Brain microvascular endothelial cell (primary cell): ENCODE results near the gene HOATZ.
A peak's percentile ranks its signal among the peaks of the same experiment; 100 is the strongest.

ENCODE experiments used
- DNase-seq: peaks from one replicate; pipeline ENCODE4 v3.0.0-alpha.2; 2020
- H3K27ac ChIP-seq: fragments of 250-450 bp; sonication (Bioruptor Pico); 2 replicates; pipeline ENCODE4 v1.5.1; 2020; ENCODE audit warnings: mild to moderate bottlenecking, moderate library complexity
- H3K27me3 ChIP-seq: fragments of 250-450 bp; sonication (Bioruptor Pico); replicated peaks from 2 replicates; pipeline ENCODE4 v1.5.1; 2020; ENCODE audit warnings: mild to moderate bottlenecking
- H3K36me3 ChIP-seq: fragments of 250-450 bp; sonication (Bioruptor Pico); replicated peaks from 2 replicates; pipeline ENCODE4 v1.5.1; 2020; ENCODE audit warnings: mild to moderate bottlenecking
- H3K4me3 ChIP-seq: 2 replicates; pipeline ENCODE4 v1.5.1; 2011; ENCODE audit warnings: low read depth, mild to moderate bottlenecking, control low read depth, low read length, moderate library complexity
- in situ Hi-C: cut with HindIII; loops from 2 replicates; pipeline ENCODE4 v1.10.0; 2017; ENCODE audit warnings: low sequenced_read_pairs, low pct_ligation_motif_present
- TF ChIP-seq, protein P1 (sequence below): IDR thresholded peaks from 2 replicates; pipeline ENCODE4 v1.5.1; 2011; ENCODE audit warnings: low read depth, mild to moderate bottlenecking, moderate library complexity, low read length, control low read depth, inconsistent platforms; ENCODE audit errors: missing control alignments

HOATZ gene

DNA sequence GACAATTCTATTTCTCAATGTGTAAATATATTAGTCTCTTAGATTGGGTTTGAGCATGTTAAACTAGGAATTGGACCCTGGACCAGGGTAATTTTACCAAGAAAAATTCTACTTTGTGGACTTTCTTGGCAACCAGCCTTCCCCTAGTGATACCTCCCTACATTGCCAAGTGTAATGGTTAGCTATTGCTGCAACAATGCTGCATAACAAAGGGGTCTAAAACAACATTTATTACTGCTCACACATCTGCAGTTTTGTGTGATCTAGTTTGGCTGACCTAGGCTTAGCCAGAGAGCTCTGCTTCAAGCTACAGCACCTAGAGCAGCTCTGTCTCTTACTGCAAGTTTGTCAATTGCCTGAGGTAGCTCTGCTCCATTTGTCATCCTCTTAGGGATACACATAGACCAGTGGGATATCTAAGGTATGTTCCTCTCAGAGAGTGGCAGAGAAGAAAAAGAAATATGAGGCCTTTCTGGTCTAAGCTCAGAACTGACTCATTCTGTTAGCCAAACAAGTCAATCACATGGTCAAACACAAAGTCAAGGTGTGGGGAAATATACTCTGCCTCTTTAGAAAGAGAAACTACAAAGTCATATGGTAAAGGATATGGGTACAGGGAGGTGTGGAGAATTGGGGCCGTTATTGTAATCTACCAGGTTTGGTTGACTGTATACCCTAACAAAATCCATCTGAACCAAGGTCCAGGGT is 24.0 kb downstream of the HOATZ start:
- no peak for DNase-seq
- TF ChIP-seq, protein P1, sequence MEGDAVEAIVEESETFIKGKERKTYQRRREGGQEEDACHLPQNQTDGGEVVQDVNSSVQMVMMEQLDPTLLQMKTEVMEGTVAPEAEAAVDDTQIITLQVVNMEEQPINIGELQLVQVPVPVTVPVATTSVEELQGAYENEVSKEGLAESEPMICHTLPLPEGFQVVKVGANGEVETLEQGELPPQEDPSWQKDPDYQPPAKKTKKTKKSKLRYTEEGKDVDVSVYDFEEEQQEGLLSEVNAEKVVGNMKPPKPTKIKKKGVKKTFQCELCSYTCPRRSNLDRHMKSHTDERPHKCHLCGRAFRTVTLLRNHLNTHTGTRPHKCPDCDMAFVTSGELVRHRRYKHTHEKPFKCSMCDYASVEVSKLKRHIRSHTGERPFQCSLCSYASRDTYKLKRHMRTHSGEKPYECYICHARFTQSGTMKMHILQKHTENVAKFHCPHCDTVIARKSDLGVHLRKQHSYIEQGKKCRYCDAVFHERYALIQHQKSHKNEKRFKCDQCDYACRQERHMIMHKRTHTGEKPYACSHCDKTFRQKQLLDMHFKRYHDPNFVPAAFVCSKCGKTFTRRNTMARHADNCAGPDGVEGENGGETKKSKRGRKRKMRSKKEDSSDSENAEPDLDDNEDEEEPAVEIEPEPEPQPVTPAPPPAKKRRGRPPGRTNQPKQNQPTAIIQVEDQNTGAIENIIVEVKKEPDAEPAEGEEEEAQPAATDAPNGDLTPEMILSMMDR = no peak
- H3K4me3 ChIP-seq = no peak overlapping the region
- no peak overlapping the region for H3K27ac ChIP-seq
- H3K27me3 ChIP-seq = no peaks in the 10 kb centered on the region
- H3K36me3 ChIP-seq = no peaks in the 10 kb centered on the region
- in situ Hi-C loops = no loop called here

DNA sequence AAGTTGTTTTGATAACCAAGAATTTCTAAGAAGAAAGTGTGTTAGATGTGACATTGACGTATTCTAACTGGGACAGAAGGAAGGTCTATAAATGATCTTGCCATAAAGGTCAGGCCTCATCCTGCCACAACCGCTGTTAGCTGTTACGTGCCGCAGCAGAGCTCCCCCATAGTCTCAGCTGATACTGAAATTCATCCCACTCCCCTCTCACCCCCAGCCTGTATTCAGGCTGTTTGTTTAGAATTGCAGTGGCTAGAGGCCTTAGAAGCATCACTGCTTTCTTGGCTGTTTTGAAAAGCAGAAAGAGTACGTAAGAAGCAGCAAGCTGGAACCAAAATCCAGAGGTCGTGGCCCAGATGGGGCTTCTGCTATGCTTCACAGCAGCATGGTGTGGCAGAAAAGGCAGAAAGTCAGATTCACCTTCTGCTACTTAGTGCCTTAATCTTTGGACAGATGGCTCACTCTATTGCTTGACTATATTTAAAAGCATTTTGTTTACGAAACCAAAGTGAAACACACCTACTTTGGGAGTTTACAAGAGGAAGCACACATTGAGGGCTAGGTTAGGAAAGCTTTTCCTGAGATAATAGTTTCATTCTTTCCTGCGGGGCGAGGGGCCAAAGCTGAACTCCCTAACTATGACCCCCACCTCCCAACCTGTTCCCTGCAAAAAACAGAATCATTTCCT is 25.0 kb downstream of the HOATZ start:
- in situ Hi-C loops = no loop called here
- Histone ChIP-seq H3K4me3 (peak overlapping the region; percentile 66), H3K27ac (no peak overlapping the region), H3K36me3 (no peaks in the 10 kb centered on the region), H3K27me3 (no peaks in the 10 kb centered on the region)
- no peak for DNase-seq
- TF ChIP-seq, protein P1 = no peak

DNA sequence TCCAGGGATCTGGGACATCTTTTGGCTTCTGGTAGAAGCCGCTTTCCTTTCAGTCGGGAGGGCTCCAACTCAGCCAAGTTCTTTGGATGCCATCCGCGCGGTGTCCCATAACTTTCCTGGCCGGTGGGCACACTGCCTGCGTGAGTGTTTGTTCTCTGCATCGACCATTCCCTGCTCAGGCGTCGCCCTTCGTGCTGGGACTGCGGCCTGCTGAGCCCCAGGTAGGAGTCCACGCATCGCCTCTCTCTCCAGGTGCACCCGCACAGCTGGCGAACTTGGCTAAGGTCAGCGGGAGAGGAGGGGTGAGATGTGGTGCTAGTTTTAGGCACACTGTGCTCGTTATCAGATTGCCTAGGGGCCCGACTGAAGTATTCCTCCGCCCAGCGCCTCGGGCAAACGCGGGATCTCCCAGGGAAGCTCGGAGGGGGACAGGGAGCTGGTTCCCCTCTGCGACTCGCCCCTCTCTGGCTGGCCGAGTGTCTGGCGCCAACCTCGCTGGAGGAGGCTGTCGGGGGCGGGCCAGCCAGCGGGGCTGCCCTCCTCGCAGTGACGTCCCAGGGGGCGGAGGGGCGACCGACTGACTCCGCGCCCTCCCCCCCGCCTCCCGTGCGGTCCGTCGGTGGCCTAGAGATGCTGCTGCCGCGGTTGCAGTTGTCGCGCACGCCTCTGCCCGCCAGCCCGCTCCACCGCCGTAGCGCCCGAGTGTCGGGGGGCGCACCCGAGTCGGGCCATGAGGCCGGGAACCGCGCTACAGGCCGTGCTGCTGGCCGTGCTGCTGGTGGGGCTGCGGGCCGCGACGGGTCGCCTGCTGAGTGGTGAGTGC is 25.7 kb downstream of the HOATZ start, which contains the start of gene LAYN:
Gene LAYN (plus strand): TSS at position 607 of the 823 bp plus-strand sequence. CDS start 124 bp downstream, at position 731.
- H3K4me3 ChIP-seq = peak within 1 kb of the TSS; percentile 66
- in situ Hi-C loops = no loop called here
- peak within 1 kb of the TSS; percentile 5 for H3K27ac ChIP-seq
- H3K36me3 ChIP-seq = no peaks in the 10 kb centered on the region
- TF ChIP-seq, protein P1 = no peak
- no peaks in the 10 kb centered on the region for H3K27me3 ChIP-seq
- peak; percentile 12 for DNase-seq

DNA sequence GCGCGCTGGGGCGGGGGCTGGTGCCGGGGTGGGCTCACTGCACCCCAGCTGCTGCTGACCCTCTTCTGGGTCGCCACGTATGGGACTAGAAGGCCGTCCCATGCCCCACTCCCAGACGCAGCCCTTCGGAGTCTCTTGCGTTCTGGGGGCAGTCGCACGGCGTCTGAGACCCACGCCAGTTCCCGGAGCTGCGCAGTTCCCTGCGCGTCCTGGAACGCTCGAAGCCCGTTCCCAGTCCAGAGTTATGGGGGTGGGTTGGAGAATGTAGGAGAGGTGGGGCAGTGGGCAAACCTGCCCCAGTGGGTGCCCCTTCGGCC is 26.3 kb downstream of the HOATZ start:
- in situ Hi-C loops = no loop called here
- Histone ChIP-seq H3K27me3 (no peaks in the 10 kb centered on the region), H3K36me3 (no peaks in the 10 kb centered on the region), H3K27ac (peak overlapping the region; percentile 5), H3K4me3 (peak overlapping the region; percentile 66)
- TF ChIP-seq, protein P1 = no peak
- DNase-seq = no peak

DNA sequence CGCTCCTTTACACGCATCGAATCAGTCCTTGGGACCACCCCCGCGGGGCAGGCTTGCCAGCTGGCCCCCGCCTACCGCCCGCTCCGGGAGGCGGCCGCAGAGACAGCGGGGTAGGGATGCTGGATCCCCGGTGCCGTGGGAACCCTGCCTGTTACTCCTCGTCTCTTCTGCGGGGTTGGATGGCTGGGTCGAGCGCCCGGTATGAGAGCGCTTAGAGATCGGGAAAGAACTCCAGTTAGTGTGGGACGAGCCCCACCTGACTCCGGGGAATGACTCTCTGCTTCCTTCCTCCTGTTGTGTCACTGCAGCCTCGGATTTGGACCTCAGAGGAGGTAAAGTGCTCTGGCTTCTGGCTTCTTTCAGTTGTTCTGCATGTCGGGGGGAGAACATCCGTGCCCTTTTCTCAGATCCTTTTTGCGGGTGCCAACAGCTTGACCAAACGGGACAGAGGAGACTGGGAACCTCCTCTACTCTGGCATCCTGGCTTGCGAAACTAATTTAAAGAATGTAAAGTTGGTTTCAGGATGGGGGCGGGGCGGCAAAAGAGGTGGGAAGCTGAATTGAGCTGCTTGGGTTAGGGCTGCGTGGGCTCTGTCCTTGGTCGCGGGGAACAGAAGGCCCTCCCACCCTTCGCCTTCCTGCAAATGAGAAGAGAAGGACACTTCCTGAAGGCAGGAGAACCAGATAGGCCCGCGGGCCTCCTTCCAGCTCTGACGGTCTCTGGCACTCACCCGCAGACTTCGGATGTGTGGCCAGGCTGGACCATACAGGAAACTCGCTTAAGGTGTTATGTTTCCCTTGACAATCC is 26.9 kb downstream of the HOATZ start:
- in situ Hi-C loops = no loop called here
- no peaks in the 10 kb centered on the region for H3K36me3 ChIP-seq
- peak overlapping the region; percentile 66 for H3K4me3 ChIP-seq
- H3K27me3 ChIP-seq = no peaks in the 10 kb centered on the region
- peak overlapping the region; percentile 5 for H3K27ac ChIP-seq
- TF ChIP-seq, protein P1 = no peak
- peak; percentile 40 for DNase-seq
